Right forelimb (tissue), 1 donor: ENCODE results near the gene ATP8B4.

Source experiments
- DNase-seq: peaks from one replicate; pipeline ENCODE4 v3.0.0-alpha.2; 2018

The ATP8B4 gene

DNA sequence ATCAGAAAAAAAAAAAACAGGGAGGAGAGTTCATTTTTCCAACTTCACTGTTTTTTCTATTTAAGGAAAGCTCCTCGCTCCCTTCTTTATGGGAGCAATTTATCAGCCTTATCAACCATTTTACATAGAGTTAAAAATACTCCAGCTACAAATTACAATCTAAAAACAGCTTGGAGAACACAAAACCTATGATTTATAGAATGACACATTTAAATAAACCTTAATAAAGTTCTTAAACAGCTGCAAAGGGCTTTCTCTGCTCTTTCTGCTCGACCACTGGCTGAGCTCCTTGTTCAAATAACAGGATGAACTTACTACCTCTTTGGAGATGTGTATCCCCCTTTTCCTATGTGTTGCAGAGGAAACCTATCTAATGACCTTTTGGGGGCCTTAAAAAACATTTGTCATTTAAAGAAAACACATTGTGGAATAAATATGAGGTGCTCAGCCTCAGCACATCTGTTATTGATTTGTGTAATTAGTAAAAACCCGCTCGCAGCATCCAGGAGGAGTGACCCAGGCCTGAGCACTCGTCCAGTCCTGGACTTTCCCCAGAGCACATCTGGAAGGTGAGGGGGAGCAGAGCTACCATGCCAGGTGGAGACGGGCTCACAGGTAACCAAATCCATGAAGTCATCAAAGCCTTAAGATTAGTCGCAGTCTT lies 231.2 kb downstream of the ATP8B4 start:
- DNase-seq = no peak

DNA sequence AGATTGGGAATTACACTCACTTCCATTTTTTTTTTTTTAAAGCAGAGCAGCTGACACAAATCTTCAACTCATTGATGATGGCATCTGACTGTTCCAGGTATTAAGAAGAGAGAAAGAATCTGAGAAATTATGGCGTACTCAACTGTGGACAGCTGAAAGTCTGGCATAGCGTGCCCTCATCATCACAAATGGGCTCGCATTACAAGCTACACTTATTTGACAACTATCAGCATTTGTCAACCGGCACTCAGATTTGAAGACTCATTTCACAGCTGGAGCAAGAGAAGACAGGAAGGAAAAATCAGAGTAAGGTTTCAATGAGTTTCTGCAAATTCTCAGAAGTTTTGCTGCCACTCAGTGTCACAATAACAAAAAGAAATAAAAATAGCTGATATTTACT lies 235.9 kb downstream of the ATP8B4 start:
- no peak for DNase-seq

DNA sequence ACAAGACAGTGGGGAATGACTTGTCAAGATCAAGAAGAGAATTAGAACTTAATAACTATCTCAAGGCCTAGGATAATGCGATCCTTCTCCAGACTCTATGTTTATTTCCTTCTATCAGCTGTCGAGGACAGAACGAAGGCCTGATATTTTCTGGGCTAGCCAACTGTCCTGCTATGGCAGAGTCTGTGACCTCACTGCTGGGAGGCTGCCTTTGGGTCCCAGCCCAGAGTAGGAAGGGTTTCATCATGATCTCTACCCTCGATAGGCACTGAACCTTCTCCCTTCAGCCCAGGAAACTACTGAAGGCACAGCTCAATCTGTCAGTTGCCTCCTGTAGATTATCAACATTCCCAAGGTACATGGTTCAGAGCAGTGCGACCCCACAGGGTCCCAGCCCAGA lies 237.2 kb downstream of the ATP8B4 start:
- DNase-seq = no peak

DNA sequence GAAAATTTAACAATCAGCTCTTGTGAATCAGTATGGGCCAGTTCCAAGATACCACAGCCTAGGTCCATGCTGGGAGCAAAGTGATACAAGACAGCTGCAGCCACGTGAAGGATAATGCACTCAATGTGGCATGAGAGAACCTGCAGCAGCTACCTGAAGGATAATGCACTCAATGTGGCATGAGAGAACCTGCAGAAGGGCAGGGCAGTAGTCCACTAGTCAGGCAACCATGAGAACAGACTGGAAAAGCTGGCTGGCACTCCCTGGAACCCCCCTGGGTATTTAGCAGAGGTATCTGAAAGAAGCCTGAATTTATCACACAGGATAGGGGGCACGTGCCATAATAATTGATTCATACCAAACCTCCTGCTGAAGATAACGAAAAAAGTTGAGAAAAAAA lies 237.6 kb downstream of the ATP8B4 start:
- DNase-seq = no peak

DNA sequence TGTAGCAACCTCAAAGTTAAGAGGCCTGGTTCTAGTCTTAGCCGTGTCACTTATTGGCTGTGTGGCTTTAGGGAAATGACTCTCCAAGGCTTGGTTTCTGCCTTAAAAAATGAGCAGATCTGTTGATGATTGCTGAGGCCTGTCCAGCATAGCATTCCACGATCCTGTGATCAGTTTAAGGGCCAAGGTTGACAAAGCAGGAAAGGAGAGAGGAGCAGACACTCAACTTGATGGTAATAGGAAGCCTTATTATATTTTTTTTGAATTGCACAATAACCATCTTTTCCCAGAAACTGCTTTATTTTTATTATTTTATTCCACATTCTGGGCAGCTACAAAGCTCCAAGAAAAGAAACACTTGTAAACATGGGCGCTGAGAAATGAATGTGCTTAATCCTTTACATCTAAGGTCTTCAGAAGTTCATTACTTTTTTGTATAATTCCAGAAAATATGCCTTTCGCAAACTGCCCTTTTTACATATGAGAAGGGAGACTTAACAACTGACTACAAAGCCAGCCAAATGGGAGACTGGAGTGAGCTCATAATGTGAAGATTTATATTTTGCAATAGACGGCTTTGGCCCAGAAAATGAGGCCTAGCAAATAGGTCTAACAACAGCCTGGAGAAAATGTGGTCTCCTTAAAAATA lies 241.0 kb downstream of the ATP8B4 start:
- DNase-seq = no peak

DNA sequence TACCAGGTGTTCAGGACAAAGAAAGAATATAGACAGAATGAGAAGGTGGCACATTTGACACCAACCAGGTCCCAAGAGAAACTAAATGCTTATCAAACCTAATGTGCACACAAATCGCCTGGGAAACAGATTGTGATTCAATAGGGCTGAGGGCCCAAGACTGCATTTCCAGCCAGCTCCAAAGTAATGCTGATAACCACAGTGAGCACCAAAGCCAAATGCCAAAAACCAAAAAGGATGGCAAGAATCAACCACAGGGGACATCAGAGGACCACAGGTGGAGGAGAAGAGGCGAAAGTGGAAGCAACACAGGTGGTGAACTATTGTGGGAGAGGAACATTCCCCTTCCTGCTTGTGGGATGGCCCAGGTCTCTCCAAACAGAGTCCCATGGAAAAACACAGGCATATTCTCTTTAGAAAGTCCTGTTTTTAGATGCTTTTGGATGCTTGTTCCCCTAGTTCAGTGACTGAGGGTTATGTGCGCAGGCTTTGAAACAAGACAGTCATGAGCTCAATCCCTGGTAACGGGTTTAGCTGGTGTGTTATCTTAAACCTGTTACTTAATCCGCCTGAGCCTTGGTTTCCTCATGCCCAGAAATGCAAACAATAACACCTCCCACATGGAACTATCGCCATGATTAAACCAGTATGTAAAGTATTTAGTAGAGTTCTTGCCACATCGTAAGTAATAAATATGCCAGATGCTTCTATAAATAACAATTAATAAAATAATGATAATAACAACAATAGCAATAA lies 241.7 kb downstream of the ATP8B4 start:
- DNase-seq = no peak

DNA sequence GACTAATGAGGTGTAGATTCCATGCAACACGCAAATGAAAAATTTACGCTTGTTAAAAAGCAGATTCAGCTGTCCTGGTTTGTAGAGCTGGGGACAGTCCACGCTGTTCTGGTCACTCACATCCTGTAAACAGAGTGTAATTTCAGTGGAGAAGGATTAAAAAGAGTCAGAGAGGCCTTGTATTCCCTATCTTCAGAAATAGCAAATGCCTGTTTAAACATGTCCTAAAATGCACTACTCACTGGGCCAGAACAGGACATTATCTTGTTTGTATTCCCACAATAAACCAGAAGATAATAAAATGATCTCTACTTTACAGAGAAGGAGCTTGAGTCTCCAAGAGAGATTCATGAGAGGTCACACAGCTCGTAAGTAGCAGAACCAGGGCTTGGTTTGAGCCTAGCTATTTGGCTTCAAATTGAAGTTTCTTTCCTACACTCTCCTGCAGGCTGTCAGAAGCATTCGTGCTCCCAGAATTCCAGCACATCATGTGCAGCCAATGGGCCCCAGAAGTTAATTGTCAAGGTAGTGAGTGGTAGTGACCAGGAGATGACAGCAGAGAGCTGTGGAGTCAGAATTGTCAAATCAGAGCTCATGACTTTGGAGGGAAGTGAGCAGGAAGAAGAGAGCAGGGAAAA lies 242.5 kb downstream of the ATP8B4 start:
- no peak for DNase-seq

DNA sequence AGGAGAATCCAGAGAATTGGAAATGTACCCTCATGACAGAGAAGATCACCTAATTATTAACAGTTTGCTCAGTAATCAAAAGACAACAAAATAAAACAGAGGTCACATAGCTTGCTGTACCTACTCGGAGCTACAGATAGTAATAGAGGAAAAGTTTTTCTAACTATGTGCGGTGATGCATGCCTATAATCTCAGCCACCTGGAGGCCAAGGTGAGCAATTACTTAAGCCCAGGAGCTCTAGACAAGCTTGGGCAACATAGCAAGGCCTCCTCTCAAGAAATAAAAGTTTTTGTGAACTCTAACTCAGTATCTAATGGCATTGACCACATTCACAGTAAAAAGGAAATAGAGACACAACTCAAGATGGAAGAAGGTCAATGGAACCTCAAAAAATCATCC lies 243.6 kb downstream of the ATP8B4 start:
- DNase-seq = no peak

DNA sequence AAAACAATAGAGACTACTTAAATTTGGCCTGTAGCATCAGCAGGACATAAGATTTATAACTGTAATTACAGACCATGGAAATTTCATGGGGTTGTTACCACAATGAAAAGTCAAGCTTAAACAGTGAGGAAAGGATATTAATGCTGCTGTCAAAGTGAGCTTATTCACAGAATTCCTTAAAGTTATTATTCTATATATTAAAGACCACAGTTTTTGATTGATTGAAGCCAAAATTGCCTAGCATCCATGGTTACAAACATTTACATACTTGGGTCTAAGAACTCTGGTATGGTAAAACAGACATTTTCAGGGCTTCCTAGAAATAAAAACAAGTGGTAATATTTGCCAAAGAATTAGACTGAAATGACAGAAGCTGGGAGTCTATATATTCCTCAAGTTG lies 248.6 kb downstream of the ATP8B4 start:
- no peak for DNase-seq

DNA sequence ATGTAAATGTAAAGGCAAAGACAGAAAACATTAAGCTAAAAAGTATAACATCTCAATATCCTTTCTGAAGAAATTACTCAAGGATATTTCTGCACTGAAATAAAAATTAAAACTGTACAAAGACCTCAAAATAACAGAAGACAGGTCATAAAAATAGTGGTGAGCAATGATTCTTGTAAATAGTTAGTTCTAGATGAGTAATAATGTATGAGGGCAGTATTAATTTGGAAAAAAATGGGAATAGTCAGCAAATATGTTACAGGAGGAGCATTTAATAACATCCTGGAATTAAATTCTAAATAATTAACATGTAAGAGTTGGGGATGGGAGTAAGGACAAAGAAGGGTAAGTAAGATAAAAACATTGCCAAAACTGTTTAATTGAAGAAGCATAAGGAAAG lies 250.7 kb downstream of the ATP8B4 start:
- no peak for DNase-seq

DNA sequence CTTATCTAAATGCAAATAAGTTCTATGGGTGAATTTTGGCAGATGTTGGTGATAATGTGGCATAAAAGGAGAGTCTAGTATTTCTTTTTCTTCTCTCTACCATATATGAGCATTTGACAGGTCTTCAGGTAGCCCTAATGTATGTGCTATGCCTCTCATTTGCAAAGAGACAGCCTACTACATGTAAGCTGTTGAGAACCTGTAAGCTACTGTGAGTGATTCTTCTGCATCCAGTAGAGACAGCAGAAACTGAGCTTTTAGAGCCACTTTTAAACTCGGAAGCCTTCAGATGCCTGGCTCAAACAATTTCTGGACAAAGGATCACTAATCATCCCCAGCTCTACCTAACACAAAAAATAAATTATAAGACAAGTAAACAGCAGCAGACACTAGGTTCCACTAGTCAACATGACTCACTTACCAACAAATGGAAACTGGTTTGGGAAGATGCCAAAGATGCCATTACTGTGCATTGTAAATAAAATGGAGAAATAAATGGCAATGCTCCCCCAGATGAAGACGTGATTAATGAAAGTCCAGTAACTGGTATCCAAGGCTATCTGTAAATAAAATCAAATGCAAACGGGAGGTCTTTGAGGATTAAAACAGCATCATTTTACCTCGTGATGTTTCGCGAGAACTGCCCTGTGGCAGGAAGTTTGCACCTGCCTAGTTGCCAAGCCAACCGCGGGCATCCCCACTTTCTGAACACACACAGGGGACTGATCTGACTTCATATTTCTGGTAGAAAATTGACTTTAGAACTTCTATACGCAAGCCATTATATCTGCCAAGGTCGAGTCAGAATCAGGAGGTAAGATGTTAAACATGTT lies 252.9 kb downstream of the ATP8B4 start:
- no peak for DNase-seq

DNA sequence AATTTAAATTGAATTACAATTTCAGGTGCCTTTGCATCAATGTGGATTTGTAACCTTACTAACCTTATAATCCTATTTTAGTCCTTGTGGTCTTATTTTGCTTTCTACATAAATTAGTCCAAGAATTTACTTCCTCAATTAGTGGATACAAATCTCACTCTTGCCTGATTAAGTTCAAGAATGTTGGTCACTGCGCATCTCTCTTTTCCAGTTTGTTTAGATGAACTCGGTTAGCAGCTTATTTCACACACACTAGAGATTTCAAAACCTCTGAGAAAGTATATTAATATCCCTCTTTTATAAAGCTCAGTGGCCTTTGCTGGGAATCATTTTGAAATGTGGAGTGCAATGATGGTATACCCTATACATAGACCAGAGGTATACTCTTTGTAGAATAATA lies 254.8 kb downstream of the ATP8B4 start:
- DNase-seq = no peak

DNA sequence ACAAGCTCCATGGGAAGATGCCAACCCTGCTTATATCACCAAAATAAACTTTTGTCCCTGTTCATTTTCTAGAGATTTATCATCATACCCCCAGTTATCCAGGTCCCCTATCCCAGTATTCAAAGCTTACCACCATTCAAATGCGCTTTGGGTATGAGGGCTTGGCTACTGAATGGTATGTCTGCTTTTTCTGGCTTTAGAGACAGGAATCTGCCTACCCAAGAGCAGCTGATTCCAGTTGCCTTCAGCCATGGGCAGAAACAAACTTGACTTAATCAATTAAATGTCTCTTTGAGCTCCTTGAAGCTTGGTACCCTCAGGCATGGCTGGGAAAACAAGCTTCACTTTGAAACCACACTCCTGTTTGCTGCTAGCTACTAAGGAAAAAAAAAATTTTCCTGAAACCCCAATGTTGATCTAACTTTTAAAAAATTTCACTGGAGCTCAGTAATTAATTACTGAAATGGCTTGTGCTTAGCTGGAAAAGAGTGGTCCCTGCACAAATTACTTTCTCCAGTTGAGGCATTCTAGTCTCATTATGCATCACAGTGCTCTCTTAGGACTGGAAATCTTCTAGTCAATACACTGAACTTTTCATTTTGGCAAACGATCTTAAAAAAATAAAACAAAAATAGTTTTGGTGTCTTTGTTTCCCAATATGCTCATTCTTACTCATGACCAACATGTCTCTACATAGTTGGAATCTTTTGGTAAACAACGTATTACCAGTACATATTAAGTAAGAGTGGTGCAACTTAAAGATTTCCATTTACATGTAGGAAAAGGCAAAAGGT lies 255.4 kb downstream of the ATP8B4 start:
- no peak for DNase-seq

DNA sequence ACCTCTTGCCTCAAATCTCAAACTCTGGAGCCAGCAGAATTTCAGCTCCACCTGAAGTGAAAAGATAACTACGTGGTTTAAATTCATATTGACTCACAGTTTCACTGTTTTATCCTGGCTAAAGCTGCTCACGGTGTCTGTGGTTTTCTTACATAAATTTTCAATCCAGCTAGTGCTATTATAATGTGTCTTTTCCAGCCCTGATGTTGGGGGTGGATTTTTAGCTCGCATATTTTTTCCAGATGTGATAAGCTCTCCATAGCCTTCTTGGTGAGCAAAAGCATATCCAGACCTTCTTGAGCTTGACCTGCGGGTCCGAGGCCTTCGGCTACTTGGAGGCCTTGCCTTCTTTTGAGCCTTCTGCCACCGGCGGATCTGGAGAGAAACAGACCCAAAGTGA lies 258.9 kb downstream of the ATP8B4 start:
- no peak for DNase-seq

DNA sequence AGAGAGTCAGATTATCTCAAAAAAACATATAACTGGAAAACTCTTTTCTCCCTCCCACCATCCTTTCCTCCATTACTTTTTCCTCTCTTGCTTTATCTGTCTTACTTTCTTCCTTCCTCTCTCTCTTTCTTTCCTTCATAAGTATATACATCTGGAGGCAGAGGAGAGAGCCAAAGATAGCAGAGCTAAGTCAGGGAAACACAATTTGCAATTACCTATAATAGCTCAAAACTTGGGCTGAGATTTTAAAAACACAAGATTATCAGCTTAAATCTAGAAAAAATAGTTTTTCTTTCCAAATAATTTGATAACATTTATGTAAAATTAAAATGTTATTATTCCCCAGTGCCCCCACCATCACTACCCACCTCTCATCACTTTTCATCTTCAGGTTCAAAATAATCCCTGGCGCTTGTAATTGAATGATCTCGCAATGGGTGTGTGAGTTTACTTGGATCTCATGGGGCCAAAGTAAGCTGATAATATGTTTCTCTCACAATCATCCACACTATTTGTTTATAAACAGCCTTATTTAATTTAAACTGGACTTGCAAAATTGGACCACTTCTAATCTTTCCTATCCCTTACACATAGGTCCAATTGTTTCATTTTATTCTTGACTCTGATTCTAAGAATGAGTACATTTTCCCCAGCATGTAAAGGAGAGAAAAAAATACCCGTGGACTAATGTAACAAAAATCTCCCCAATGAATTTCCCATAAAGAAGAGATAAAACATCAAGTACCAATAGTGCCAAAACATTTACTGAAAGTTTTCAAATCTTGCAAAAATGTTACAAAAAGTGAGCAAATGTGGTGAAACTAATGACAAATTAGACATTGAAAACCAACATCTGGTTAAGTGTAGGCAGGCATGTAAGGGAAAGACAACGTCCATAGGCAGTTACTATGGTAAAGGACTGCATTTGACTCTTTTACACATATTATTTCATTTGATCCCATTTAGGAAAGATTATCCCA lies 261.2 kb downstream of the ATP8B4 start:
- no peak for DNase-seq

DNA sequence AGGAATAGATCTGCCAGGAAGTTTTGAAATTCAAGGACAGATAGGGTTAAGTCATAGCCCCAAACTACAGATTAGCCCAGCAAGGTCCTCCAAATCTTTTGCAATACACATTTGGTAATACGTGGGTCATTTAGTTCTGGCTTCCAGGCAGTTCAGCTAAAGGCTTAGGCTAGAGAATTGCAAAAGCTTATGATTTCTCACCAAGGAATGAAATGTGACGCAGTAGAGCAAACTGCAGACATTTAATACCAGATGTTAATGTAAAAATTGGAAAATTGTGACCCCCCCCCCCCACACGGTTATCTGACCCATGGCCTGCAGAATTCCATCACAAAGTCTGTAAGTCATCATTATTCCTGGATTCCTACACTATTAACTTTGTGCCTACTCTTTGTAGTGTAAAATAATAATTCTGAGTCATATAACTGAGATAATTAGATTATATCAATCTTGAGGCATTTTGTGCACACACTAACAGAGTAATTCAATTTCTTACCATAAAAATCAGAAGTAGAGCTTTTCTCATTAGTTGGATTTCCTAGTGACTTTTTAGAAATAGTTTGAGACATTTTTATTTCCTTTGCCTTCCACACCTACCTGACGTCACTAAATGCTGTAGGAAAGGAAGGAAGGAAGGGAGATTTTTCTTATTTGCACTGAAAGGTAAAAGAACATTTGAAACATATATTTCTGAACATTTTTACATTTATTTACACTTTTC lies 263.0 kb downstream of the ATP8B4 start:
- DNase-seq = no peak

DNA sequence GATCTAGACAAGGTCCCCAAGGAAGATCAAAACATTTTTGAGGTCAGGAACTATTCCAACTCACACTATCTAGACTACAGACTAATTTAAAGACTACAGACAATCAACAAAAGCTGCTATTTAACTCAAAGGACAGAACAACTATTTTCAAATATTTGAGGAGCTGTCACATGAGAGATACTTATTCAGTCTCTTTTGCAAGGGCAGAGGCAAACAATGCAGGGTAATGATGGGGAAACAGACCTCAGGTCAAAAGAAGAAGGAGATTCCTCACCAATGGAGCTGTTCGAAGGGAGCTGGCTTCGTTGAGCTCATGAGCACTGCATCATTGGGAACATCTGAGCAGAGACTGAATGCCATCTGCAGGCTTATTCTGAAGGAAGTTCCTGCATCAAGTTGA lies 266.3 kb downstream of the ATP8B4 start:
- DNase-seq = no peak

DNA sequence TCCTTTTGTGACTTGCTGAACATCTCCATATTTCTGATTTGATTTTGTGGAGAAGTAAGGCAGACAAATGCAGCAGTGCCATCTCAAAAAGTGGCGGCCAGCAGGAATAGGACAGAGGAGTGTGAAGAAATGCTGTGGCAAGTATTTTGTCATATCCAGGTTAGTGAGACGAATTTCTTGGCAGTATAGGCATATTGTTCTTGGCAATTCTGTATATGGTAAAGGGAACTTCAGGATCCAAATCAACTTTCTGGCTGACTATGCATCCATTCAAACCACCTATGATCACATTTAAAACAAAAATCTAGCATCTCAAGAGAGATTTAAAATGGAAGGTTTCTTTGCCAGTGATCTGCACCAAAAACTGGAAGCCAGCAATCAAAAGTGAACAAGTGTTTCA lies 270.2 kb downstream of the ATP8B4 start:
- no peak for DNase-seq

DNA sequence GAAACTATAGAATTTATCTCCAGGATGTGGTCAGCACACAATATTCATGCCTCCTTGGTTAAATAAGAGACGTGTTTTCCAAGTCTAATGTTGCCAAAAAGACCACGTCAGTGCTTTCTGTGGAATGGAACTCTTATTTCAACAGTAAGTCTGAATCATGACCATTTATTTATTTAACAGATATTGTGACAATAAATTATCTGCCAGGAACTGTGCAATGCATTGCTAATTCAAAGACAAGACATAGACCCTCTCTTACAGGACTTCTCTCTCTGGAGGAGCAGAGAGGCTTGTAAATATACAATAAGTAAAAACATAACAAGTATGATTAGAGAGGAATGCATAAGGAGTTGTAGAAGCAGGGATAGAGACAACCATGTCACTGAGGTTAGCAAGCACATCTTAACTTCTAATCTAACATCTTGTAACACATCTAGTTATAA lies 270.7 kb downstream of the ATP8B4 start:
- DNase-seq = no peak
